ENCODE results near the gene MAPK9. TPM values are rescaled to one million over a fixed set of nuclear protein-coding genes. Genes with fewer than 3 reads are reported as not detected.

MAPK9 gene
- total RNA-seq, 2 donors from 2014 or later, result 16.1 to 26.8 TPM

DNA sequence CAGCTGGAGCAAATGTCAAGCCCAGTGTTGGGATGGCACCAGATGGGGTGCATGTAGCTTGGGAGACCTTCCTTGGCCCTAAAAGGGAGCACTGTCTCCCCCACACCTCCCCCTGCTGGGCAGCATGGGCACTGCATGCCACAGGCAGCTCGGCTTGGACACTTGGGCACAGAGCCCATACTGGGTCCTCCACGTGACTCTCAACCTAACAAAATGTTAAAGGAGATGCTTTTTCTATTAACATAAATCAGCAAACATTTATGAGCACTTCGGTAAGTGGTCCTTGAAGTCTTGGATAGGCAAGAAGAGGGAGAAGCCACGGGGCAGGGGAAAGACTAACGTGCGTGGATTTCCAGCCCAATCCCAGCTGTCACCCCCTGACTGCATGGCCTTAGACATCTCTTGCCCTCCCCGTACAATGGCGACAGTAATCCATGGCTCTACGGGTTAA is 23.9 kb upstream of the MAPK9 start:
- TF ChIP-seq CTCF (IDR thresholded peaks at IDR 0.05), result peak; percentile 81
- no peaks in the 10 kb centered on the region for H3K4me1 ChIP-seq (ENCODE audit: control insufficient read depth in 1 of 2, low read depth in 2 of 2)
- H3K9me3 ChIP-seq, result no peaks in the 10 kb centered on the region
- no peaks in the 10 kb centered on the region for H3K36me3 ChIP-seq
- H3K27me3 ChIP-seq (replicated peaks; ENCODE audit: insufficient read depth), result no peaks in the 10 kb centered on the region
- ATAC-seq (ENCODE audit: insufficient number of reproducible peaks, low FRiP score, low read depth) (no peak), DNase-seq (ENCODE audit: low spot score) (no peak)
- H3K27ac ChIP-seq, result no peak overlapping the region
- H3K4me3 ChIP-seq, result no peak overlapping the region

DNA sequence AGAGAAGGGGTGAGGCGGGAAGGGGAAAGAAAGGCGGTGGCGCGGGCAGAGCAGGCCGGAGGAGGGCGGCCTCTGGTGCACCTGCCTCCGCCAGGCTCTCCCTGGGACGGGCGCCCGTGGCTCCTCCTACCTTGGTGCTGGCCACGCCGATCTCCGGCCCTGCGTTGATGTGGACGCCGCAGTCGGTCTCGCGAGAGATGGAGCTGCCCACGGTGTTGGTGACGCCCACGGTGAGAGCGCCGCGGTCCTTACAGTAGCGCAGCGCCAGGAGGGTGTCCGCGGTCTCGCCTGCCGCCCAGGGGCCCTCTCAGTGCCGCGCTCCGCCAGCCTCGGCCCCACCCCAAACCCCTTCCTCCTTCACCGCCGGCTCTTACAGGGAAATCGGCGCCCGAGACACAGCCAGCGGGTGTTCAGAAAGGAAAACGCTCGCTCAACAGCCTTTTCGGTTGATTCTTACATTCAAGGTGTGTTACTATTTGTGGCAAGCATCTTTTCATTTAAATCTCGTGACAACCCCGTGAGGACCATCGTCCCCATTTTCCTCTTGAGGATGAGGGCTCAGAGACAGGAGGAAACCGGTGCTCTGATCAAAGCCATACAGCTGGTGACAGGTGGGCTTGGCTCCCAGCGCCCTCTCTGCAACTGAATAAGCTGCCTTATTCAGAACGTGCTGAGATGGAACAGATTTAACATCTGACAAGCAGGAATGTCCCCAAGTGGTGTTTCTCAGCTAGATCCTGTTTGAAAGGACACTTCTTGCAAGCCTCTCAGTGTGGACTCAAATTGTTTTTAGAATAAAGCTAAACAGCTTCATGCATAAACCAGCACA is 22.0 kb upstream of the MAPK9 start:
- no peak for DNase-seq (ENCODE audit: low spot score)
- no peak for TF ChIP-seq CTCF (IDR thresholded peaks at IDR 0.05)
- Histone ChIP-seq H3K4me1 (ENCODE audit: control insufficient read depth in 1 of 2, low read depth in 2 of 2) (no peaks in the 10 kb centered on the region), H3K9me3 (no peaks in the 10 kb centered on the region), H3K4me3 (no peak overlapping the region), H3K27me3 (replicated peaks; ENCODE audit: insufficient read depth) (no peaks in the 10 kb centered on the region), H3K27ac (no peak overlapping the region), H3K36me3 (no peaks in the 10 kb centered on the region)
- ATAC-seq (ENCODE audit: insufficient number of reproducible peaks, low FRiP score, low read depth), result no peak

DNA sequence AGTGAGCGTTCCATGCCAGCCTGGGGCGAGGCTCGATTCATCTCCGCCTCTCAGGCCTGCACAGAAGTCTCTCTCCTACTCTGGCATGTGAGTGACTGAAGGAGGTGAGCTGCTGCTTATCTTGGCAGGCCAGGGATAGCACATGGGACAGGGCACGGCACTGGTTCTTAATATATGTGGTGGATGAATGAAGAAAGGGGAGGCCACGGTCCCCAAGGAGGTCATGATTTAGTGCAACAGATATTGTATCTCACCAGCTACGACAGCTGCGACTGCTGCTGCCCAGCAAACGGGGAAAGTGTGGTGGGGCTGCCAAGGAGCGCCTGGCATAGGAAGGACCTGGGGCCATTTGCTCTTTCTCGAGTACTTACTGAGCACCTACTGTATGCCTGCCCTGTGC is 19.3 kb upstream of the MAPK9 start:
- no peaks in the 10 kb centered on the region for H3K36me3 ChIP-seq
- TF ChIP-seq CTCF (IDR thresholded peaks at IDR 0.05), result no peak
- ATAC-seq (ENCODE audit: insufficient number of reproducible peaks, low FRiP score, low read depth), result no peak
- no peaks in the 10 kb centered on the region for H3K9me3 ChIP-seq
- H3K4me3 ChIP-seq, result no peak overlapping the region
- no peak for DNase-seq (ENCODE audit: low spot score)
- no peak overlapping the region for H3K27ac ChIP-seq
- no peaks in the 10 kb centered on the region for H3K4me1 ChIP-seq (ENCODE audit: control insufficient read depth in 1 of 2, low read depth in 2 of 2)
- H3K27me3 ChIP-seq (replicated peaks; ENCODE audit: insufficient read depth), result no peaks in the 10 kb centered on the region

- DNase-seq (ENCODE audit: low spot score) (no peak), ATAC-seq (ENCODE audit: insufficient number of reproducible peaks, low FRiP score, low read depth) (no peak)
- no peaks in the 10 kb centered on the region for H3K9me3 ChIP-seq
- H3K27me3 ChIP-seq (replicated peaks; ENCODE audit: insufficient read depth), result no peaks in the 10 kb centered on the region
- no peaks in the 10 kb centered on the region for H3K36me3 ChIP-seq
- no peaks in the 10 kb centered on the region for H3K4me1 ChIP-seq (ENCODE audit: control insufficient read depth in 1 of 2, low read depth in 2 of 2)
- TF ChIP-seq CTCF (IDR thresholded peaks at IDR 0.05), result no peak
- H3K4me3 ChIP-seq, result no peak overlapping the region
- H3K27ac ChIP-seq, result no peak overlapping the region
Measured at GRCh38 chr5:180306796-180307195, 14.9 kb upstream of the MAPK9 start.

DNA sequence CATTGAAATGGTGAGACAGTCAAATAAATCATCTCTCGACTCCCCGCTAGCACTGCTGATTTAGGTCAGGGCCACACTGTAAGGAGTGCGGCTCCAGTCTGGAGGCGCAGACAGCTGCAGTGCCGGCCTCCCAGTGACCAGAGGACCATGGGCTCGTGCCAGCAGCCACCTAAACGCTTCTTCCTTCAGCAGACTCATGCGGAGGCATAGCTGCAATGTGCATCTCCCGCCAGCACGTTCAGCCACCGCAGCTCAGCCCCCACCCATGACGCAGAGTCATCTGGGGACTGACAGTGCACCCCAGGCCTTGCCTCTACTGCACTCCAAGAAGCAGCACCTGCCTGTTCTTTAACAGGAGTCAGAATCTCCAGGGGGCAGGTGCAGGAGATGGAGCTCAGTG is 13.6 kb upstream of the MAPK9 start:
- Histone ChIP-seq H3K27ac (no peak overlapping the region), H3K4me1 (ENCODE audit: control insufficient read depth in 1 of 2, low read depth in 2 of 2) (no peaks in the 10 kb centered on the region), H3K36me3 (no peaks in the 10 kb centered on the region), H3K9me3 (no peaks in the 10 kb centered on the region), H3K27me3 (replicated peaks; ENCODE audit: insufficient read depth) (no peaks in the 10 kb centered on the region), H3K4me3 (no peak overlapping the region)
- no peak for ATAC-seq (ENCODE audit: insufficient number of reproducible peaks, low FRiP score, low read depth)
- no peak for TF ChIP-seq CTCF (IDR thresholded peaks at IDR 0.05)
- DNase-seq (ENCODE audit: low spot score), result no peak
